Neural cell (in vitro differentiated cells): ENCODE measurements around the gene SAP130. TPM values are rescaled to one million over a fixed set of nuclear protein-coding genes. Genes with fewer than 3 reads are reported as not detected.
"Not testable (repeated sequence)": the region's sequence is repeated elsewhere in the genome, so short reads cannot be mapped to it uniquely, and the experiment has no call there.

Experiments
- H2AFZ ChIP-seq: fragments of 200-600, 300-800 bp; sonication (generic), shearing (Covaris generic); 2 replicates; pipeline ENCODE4 v1.6.0; 2014; ENCODE audit warnings: low read depth, mild to moderate bottlenecking, antibody characterized with exemption, low read length, moderate library complexity
- H3F3A ChIP-seq: fragments of 200-600 bp; shearing (Covaris generic); 2 replicates; pipeline ENCODE4 v1.6.1; 2016; ENCODE audit warnings: mild to moderate bottlenecking, moderate library complexity, mixed read lengths, antibody characterized with exemption, low read length; ENCODE audit not compliant: insufficient read depth, poor library complexity, severe bottlenecking
- H3K27ac ChIP-seq: fragments of 200-600, 300-800 bp; sonication (generic), shearing (Covaris generic); 2 replicates; pipeline ENCODE4 v1.5.1; 2014; ENCODE audit warnings: mild to moderate bottlenecking, low read length, moderate library complexity
- H3K27me3 ChIP-seq: fragments of 300-800, 200-600 bp; sonication (generic), shearing (Covaris generic); 2 replicates; pipeline ENCODE4 v1.6.0; 2014; ENCODE audit warnings: mild to moderate bottlenecking, low read depth, low read length, moderate library complexity; ENCODE audit not compliant: insufficient read depth
- H3K36me3 ChIP-seq: fragments of 300-800, 200-600 bp; sonication (generic), shearing (Covaris generic); 2 replicates; pipeline ENCODE4 v1.5.1; 2014; ENCODE audit warnings: mild to moderate bottlenecking, antibody characterized with exemption, low read length, moderate library complexity; ENCODE audit not compliant: insufficient read depth
- H3K4me2 ChIP-seq: fragments of 300-800, 200-600 bp; sonication (generic), shearing (Covaris generic); 2 replicates; pipeline ENCODE4 v1.6.0; 2014; ENCODE audit warnings: mild to moderate bottlenecking, low read length
- H3K4me3 ChIP-seq: fragments of 300-800, 200-600 bp; sonication (generic), shearing (Covaris generic); 2 replicates; pipeline ENCODE4 v1.5.1; 2014; ENCODE audit warnings: mild to moderate bottlenecking, low read length, moderate library complexity
- H3K79me2 ChIP-seq: fragments of 200-600 bp; shearing (Covaris generic); replicated peaks from 2 replicates; pipeline ENCODE4 v1.6.0; 2014; ENCODE audit warnings: mild to moderate bottlenecking, low read length, moderate library complexity; ENCODE audit not compliant: insufficient read depth
- H3K9ac ChIP-seq: fragments of 300-800, 200-600 bp; sonication (generic), shearing (Covaris generic); 2 replicates; pipeline ENCODE4 v1.6.1; 2016; ENCODE audit warnings: mild to moderate bottlenecking, low read length, mixed read lengths
- H3K9me2 ChIP-seq: fragments of 200-600 bp; shearing (Covaris generic); 2 replicates; pipeline ENCODE4 v1.6.1; 2016; ENCODE audit warnings: mild to moderate bottlenecking, low read length, mixed read lengths; ENCODE audit not compliant: insufficient read depth
- H3K9me3 ChIP-seq: fragments of 200-600, 300-800 bp; sonication (generic), shearing (Covaris generic); 2 replicates; pipeline ENCODE4 v1.6.1; 2016; ENCODE audit warnings: mild to moderate bottlenecking, mixed run types, low read length, moderate library complexity, mixed read lengths
- H4K20me1 ChIP-seq: fragments of 200-600 bp; shearing (Covaris generic); 2 replicates; pipeline ENCODE4 v1.6.1; 2016; ENCODE audit warnings: mild to moderate bottlenecking, mixed run types; ENCODE audit not compliant: insufficient read depth
- EP300 ChIP-seq: fragments of 450-650 bp; conservative IDR thresholded peaks from 2 replicates; pipeline ENCODE4 v1.6.1; 2014; ENCODE audit warnings: antibody characterized with exemption, mild to moderate bottlenecking, moderate library complexity; ENCODE audit not compliant: poor library complexity, severe bottlenecking
- EZH2 ChIP-seq: fragments of 200-600, 300-800 bp; shearing (Covaris generic), sonication (generic); IDR thresholded peaks from 2 replicates; pipeline ENCODE4 v1.6.1; 2014; ENCODE audit warnings: antibody characterized with exemption, low read length, borderline replicate concordance, mild to moderate bottlenecking; ENCODE audit not compliant: insufficient read depth, poor library complexity, severe bottlenecking
- MXI1 ChIP-seq: fragments of 450-650 bp; conservative IDR thresholded peaks from 2 replicates; pipeline ENCODE4 v1.6.1; 2014; ENCODE audit warnings: antibody characterized with exemption, mild to moderate bottlenecking; ENCODE audit not compliant: poor library complexity, severe bottlenecking
- POLR2AphosphoS5 ChIP-seq: IDR thresholded peaks from 2 replicates; pipeline ENCODE4 v1.6.1; 2012
- RAD21 ChIP-seq: fragments of 450-650 bp; conservative IDR thresholded peaks from 2 replicates; pipeline ENCODE4 v1.6.1; 2014; ENCODE audit warnings: antibody characterized with exemption, mild to moderate bottlenecking, moderate library complexity
- SMC3 ChIP-seq: fragments of 450-650 bp; conservative IDR thresholded peaks from 2 replicates; pipeline ENCODE4 v1.6.1; 2014; ENCODE audit warnings: antibody characterized with exemption, mild to moderate bottlenecking, moderate library complexity; ENCODE audit not compliant: poor library complexity
- TAF1 ChIP-seq: IDR thresholded peaks from 2 replicates; pipeline ENCODE4 v1.6.1; 2012; ENCODE audit warnings: low read depth
- polyA plus RNA-seq: library from polyadenylated mRNA; depleted of rRNA; stranded (reverse); fragments of >200 nt; gene quantifications from 2 replicates; pipeline ENCODE4 v1.2.3, GENCODE V29; 2014
- TF ChIP-seq, protein P1 (sequence below): fragments of 450-650 bp; IDR thresholded peaks from 2 replicates; pipeline ENCODE4 v1.5.1; 2014; ENCODE audit warnings: antibody characterized with exemption, mild to moderate bottlenecking, moderate library complexity; ENCODE audit not compliant: poor library complexity, severe bottlenecking
- TF ChIP-seq, protein P2 (sequence below): IDR thresholded peaks from 2 replicates; pipeline ENCODE4 v1.6.1; 2012; ENCODE audit warnings: borderline replicate concordance

SAP130 gene
- polyA plus RNA-seq, 1 donor from 2014 or later, result 5.6 TPM

- Histone ChIP-seq H3K4me3 (no peak overlapping the region), H3K4me2 (no peak overlapping the region), H3K27me3 (no peaks in the 10 kb centered on the region), H3K9ac (no peak overlapping the region), H3K9me3 (no peaks in the 10 kb centered on the region), H3F3A (no peaks in the 10 kb centered on the region), H3K9me2 (no peaks in the 10 kb centered on the region), H3K36me3 (no peaks in the 10 kb centered on the region), H3K79me2 (no peaks in the 10 kb centered on the region), H4K20me1 (no peaks in the 10 kb centered on the region), H3K27ac (no peak overlapping the region), H2AFZ (no peak overlapping the region)
- no peak for TF ChIP-seq MXI1
- no peak for TF ChIP-seq EP300
- TF ChIP-seq TAF1, result no peak
- TF ChIP-seq RAD21, result no peak
- no peak for TF ChIP-seq EZH2
- no peak for TF ChIP-seq SMC3
- no peak for TF ChIP-seq POLR2AphosphoS5
Observed at GRCh38 chr2:127910415-127910814, 117.4 kb downstream of the SAP130 start.

GRCh38 chr2:127909019-127909418 lies 118.8 kb downstream of the SAP130 start:
- Histone ChIP-seq H3K9me3 (no peaks in the 10 kb centered on the region), H3K27ac (no peak overlapping the region)

GRCh38 chr2:127907733-127908400 lies 120.0 kb downstream of the SAP130 start:
- H3K9me2 ChIP-seq, H2AFZ ChIP-seq, H3K4me2 ChIP-seq, H3K36me3 ChIP-seq, H3K27ac ChIP-seq, H3K4me3 ChIP-seq, H3K9ac ChIP-seq, H3F3A ChIP-seq, H4K20me1 ChIP-seq, H3K27me3 ChIP-seq, H3K79me2 ChIP-seq, H3K9me3 ChIP-seq: not testable (repeated sequence)

More at GRCh38 chr2:127909019-127909418, 118.8 kb downstream of the SAP130 start:
- Histone ChIP-seq H3F3A (no peaks in the 10 kb centered on the region), H3K36me3 (no peaks in the 10 kb centered on the region), H3K4me3 (no peak overlapping the region), H3K79me2 (no peaks in the 10 kb centered on the region), H3K4me2 (no peak overlapping the region), H3K9ac (no peak overlapping the region), H2AFZ (no peak overlapping the region), H4K20me1 (no peaks in the 10 kb centered on the region), H3K9me2 (no peaks in the 10 kb centered on the region), H3K27me3 (no peaks in the 10 kb centered on the region)
- TF ChIP-seq SMC3 (no peak), POLR2AphosphoS5 (no peak), EP300 (no peak), TAF1 (no peak), RAD21 (no peak), EZH2 (no peak), MXI1 (no peak)
- TF ChIP-seq, protein P1, sequence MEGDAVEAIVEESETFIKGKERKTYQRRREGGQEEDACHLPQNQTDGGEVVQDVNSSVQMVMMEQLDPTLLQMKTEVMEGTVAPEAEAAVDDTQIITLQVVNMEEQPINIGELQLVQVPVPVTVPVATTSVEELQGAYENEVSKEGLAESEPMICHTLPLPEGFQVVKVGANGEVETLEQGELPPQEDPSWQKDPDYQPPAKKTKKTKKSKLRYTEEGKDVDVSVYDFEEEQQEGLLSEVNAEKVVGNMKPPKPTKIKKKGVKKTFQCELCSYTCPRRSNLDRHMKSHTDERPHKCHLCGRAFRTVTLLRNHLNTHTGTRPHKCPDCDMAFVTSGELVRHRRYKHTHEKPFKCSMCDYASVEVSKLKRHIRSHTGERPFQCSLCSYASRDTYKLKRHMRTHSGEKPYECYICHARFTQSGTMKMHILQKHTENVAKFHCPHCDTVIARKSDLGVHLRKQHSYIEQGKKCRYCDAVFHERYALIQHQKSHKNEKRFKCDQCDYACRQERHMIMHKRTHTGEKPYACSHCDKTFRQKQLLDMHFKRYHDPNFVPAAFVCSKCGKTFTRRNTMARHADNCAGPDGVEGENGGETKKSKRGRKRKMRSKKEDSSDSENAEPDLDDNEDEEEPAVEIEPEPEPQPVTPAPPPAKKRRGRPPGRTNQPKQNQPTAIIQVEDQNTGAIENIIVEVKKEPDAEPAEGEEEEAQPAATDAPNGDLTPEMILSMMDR, result no peak
- TF ChIP-seq, protein P2, sequence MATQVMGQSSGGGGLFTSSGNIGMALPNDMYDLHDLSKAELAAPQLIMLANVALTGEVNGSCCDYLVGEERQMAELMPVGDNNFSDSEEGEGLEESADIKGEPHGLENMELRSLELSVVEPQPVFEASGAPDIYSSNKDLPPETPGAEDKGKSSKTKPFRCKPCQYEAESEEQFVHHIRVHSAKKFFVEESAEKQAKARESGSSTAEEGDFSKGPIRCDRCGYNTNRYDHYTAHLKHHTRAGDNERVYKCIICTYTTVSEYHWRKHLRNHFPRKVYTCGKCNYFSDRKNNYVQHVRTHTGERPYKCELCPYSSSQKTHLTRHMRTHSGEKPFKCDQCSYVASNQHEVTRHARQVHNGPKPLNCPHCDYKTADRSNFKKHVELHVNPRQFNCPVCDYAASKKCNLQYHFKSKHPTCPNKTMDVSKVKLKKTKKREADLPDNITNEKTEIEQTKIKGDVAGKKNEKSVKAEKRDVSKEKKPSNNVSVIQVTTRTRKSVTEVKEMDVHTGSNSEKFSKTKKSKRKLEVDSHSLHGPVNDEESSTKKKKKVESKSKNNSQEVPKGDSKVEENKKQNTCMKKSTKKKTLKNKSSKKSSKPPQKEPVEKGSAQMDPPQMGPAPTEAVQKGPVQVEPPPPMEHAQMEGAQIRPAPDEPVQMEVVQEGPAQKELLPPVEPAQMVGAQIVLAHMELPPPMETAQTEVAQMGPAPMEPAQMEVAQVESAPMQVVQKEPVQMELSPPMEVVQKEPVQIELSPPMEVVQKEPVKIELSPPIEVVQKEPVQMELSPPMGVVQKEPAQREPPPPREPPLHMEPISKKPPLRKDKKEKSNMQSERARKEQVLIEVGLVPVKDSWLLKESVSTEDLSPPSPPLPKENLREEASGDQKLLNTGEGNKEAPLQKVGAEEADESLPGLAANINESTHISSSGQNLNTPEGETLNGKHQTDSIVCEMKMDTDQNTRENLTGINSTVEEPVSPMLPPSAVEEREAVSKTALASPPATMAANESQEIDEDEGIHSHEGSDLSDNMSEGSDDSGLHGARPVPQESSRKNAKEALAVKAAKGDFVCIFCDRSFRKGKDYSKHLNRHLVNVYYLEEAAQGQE, result no peak
